HUES48 (cell line): ENCODE results near the gene ACOT8.

ENCODE experiments used
- H3K27ac ChIP-seq: one replicate; pipeline ENCODE4 v1.7.0; 2013; ENCODE audit warnings: low read depth, low read length, inconsistent platforms
- H3K27me3 ChIP-seq: 2 replicates; pipeline ENCODE4 v1.6.1; 2013; ENCODE audit warnings: mild to moderate bottlenecking, low read length; ENCODE audit not compliant: control insufficient read depth, insufficient read depth
- H3K36me3 ChIP-seq: 2 replicates; pipeline ENCODE4 v1.6.1; 2013; ENCODE audit warnings: low read length; ENCODE audit not compliant: control insufficient read depth, insufficient read depth
- H3K4me1 ChIP-seq: 2 replicates; pipeline ENCODE4 v1.6.1; 2013; ENCODE audit warnings: mild to moderate bottlenecking, low read length; ENCODE audit not compliant: control insufficient read depth, insufficient read depth
- H3K4me3 ChIP-seq: 2 replicates; pipeline ENCODE4 v1.5.1; 2013; ENCODE audit warnings: mild to moderate bottlenecking, low read depth, low read length
- H3K9ac ChIP-seq: 2 replicates; pipeline ENCODE4 v1.6.1; 2013; ENCODE audit warnings: mild to moderate bottlenecking, low read depth, low read length, moderate library complexity
- H3K9me3 ChIP-seq: 2 replicates; pipeline ENCODE4 v1.6.1; 2013; ENCODE audit warnings: low read length; ENCODE audit not compliant: control insufficient read depth, insufficient read depth

ACOT8 gene

DNA sequence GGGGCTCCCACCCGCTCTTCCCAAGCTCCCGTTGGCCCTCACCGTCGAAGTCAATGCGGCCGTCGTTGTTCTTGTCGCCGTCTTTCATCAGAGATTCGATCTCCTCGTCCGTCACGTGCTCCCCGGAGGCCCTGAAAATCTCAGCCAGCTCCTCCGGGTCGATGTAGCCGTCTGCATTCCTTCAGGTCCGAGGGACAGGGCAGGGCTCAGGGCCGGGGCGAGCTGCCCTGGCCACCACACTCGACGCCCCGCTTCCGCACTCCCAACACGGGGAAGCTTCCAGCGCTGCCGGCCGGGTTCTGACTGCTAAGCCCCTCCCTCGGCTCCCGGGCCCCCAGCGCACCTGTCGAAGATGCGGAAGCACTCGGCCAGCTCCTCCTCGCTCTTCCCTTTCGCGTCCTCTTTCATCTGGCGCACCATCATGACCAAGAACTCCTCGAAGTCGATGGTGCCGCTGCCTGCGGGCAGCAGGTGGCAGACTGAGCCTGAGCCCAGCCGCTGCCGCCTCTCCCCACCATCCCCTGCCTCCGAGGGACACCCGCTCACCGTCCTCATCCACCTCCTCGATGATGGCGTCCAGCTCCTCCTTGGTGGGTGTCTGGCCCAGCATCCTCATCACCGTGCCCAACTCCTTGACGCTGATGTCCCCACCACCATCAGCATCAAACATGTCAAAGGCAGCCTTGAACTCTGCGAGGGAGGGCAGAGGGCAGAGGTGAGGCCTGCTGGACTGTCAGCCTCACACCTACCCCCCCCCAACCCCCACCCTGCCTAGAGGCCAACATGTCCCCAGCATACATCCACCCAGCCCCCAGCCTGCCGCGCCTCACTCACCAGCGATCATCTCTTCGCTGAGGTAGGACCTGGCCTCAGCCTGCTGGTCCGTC is 33.0 kb downstream of the ACOT8 start:
- no peak overlapping the region for H3K9ac ChIP-seq
- no peaks in the 10 kb centered on the region for H3K36me3 ChIP-seq
- peaks cover 13% of the 10 kb centered on the region for H3K27me3 ChIP-seq
- H3K9me3 ChIP-seq, result no peaks in the 10 kb centered on the region
- H3K4me3 ChIP-seq, result peak overlapping the region; percentile 39; the same call in 1 of the 2 replicates
- peaks cover 5% of the 10 kb centered on the region; the same call in 1 of the 2 replicates for H3K4me1 ChIP-seq
- H3K27ac ChIP-seq, result no peak overlapping the region

DNA sequence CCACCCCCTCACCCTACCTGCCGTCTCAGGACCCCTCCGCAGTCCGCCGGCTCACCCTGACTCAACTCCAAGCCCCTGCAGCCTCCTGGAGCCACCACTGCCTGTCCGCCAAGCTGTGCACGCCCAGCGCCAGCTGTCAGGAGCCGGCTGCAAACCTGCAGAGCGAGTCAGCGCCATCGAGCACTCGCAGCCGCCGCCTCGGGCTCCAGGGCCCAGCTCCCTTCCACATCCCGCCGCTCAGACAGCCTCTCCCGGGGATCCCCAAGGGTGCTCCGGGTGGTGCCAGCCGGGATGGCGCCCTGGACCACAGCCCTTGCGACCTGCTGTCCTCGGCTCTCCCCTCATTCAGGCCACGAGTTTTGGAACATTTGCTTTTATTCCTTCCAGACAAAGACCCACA is 34.3 kb downstream of the ACOT8 start:
- H3K27ac ChIP-seq, result no peak overlapping the region
- no peaks in the 10 kb centered on the region for H3K9me3 ChIP-seq
- no peak overlapping the region for H3K9ac ChIP-seq
- peaks cover 13% of the 10 kb centered on the region for H3K27me3 ChIP-seq
- no peaks in the 10 kb centered on the region for H3K36me3 ChIP-seq
- peaks cover 5% of the 10 kb centered on the region; the same call in 1 of the 2 replicates for H3K4me1 ChIP-seq
- H3K4me3 ChIP-seq, result no peak overlapping the region

DNA sequence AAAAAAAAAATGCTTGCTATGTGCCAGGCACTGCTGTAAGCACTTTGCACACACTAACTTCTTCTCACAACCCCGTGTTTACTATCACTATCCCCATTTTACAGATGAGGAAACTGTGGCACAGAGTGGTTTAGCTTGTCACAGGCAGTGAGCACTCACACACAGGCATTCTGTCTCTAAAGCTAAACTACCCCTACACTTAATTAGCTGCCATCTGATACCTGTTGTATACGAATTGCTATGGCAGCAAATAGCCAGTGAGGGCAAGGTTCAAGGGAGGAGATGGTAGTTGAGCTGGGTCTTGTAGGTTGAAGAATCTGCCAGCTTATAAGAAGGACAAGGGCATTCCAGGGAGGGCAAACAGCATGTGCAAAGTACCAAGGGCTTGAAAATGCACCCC is 35.2 kb downstream of the ACOT8 start:
- Histone ChIP-seq H3K27me3 (peaks cover 13% of the 10 kb centered on the region), H3K4me1 (peaks cover 5% of the 10 kb centered on the region; the same call in 1 of the 2 replicates), H3K36me3 (peaks cover 7% of the 10 kb centered on the region), H3K9me3 (no peaks in the 10 kb centered on the region), H3K27ac (no peak overlapping the region), H3K4me3 (no peak overlapping the region), H3K9ac (no peak overlapping the region)

DNA sequence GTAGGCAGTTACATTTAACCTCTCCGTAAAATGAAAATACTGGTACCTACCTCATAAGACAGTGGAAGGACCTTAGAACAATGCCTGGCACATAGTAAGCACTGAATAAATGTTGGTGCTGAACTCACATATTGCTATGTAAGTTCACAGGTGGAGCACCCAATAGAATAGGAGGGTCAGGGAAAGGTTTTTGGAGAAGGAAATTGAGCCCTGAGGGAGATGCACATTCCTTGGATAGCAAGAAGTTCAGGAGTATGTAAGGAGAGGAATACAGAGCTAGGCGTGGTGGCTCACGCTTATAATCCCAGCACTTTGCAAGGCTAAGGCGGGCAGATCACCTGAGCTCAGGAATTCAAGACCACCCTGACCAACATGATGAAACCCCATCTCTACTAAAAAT is 37.7 kb downstream of the ACOT8 start:
- Histone ChIP-seq H3K9me3 (no peaks in the 10 kb centered on the region), H3K27me3 (peaks cover 13% of the 10 kb centered on the region), H3K4me3 (no peak overlapping the region), H3K4me1 (no peaks in the 10 kb centered on the region), H3K9ac (no peak overlapping the region), H3K36me3 (peaks cover 30% of the 10 kb centered on the region), H3K27ac (no peak overlapping the region)

DNA sequence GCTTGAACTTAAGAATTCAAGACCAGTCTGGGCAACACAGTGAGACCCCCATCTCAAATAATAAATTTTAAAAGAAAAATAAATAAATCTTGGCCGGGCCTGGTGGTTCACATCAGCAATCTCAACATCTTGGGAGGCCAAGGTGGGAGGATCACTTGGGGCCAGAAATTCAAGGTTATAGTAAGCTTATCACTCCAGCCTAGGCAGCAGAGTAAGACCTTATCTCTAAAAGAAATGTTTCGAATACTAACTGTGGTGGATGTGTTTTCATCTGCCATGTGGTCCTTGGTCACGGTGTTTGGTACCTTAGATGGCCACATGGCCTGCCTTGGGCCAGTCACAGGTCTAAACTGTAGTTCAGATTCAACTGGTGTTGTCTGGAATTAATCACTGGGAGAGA is 39.0 kb downstream of the ACOT8 start:
- H3K27ac ChIP-seq, result no peak overlapping the region
- no peaks in the 10 kb centered on the region for H3K9me3 ChIP-seq
- H3K9ac ChIP-seq, result no peak overlapping the region
- H3K4me1 ChIP-seq, result no peaks in the 10 kb centered on the region
- H3K36me3 ChIP-seq, result peaks cover 37% of the 10 kb centered on the region
- H3K27me3 ChIP-seq, result peaks cover 4% of the 10 kb centered on the region
- no peak overlapping the region for H3K4me3 ChIP-seq

DNA sequence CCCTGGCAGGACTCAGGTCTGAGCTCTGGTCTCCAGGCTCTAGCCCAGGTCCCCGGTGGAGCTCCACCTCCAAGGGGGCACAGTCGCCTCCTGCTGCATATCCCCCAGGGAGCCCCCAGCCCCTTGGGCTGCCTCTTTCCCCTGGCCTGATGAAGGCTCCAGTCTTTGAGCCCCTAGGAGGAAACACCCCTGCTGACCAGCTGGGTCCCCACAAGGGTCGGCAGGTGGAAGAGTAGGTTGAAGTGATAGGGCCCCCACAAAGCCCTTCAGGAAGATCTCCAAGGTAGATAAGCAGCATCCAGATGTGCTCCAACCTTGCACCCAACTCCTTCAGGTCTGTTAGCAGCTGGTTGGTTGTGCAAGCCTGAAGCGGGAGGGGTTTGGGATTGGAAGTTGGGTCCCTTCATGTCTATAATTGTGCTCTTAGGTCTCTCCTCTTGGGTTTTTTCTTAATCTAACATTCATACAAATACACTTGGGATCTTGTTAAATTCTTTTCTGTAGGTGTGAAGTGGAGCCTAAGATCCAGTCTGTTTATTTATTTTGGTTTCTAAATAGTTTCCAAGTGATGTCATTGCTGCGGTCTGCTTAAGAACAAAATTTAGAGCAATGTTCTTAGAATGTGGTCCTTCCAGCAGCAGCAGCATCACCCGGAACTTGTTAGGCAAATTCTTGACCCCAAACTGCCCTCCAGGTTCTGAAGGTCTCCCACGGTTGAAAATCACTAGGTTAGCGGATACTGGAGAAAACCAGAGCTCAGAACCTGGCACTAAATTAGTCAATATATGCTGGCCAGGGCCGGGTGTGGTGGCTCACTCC is 39.6 kb downstream of the ACOT8 start:
- H3K27ac ChIP-seq, result peak overlapping the region; percentile 44
- H3K36me3 ChIP-seq, result peaks cover 37% of the 10 kb centered on the region

DNA sequence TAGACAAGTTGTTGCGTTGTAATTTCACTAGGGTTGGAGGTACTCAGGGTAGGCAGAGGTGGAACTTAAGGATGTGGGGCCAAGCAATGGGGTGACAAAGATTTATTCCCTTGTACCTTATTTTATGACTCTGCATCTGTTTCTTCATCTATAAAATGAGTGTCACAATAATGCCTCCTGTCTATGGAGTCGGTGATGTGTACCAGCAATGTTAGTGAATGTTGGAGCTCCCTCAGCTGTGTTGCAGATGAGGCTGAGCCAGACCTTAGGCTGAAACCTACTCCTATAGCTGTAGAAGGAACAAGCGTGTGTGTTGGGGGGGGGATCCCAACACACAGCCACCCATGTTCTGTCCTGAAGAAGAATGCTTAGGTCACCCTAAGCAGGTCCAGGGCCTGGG is 40.2 kb downstream of the ACOT8 start:
- Histone ChIP-seq H3K9ac (no peak overlapping the region), H3K27ac (peak overlapping the region; percentile 44), H3K36me3 (peaks cover 37% of the 10 kb centered on the region), H3K4me1 (no peaks in the 10 kb centered on the region), H3K27me3 (no peaks in the 10 kb centered on the region), H3K9me3 (no peaks in the 10 kb centered on the region), H3K4me3 (no peak overlapping the region)

More for the DNA sequence above, 39.6 kb downstream of the ACOT8 start:
- Histone ChIP-seq H3K9ac (no peak overlapping the region), H3K27me3 (no peaks in the 10 kb centered on the region), H3K4me3 (no peak overlapping the region), H3K4me1 (no peaks in the 10 kb centered on the region), H3K9me3 (no peaks in the 10 kb centered on the region)

DNA sequence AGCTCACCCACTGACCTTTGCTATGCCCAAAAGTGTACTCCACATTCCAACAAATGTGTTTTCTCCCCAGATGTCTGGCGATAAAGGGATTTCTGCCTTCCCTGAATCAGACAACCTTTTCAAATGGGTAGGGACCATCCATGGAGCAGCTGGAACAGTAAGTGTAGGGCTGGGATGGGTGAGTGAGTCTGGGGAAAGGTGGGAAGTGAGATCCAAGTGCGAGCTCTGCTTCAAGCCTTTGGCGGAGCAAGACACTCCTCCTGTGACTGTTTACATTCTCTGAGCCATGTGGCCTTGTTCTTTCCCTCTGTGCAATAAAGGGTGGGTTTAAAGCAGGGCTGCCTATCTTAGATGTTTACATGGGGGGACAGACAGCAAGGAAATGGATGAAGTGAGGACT is 42.9 kb downstream of the ACOT8 start:
- H3K27me3 ChIP-seq, result no peaks in the 10 kb centered on the region
- no peaks in the 10 kb centered on the region for H3K4me1 ChIP-seq
- H3K27ac ChIP-seq, result no peak overlapping the region
- H3K9ac ChIP-seq, result no peak overlapping the region
- H3K36me3 ChIP-seq, result peaks cover 60% of the 10 kb centered on the region
- H3K4me3 ChIP-seq, result peak overlapping the region; percentile 93; the same call in 1 of the 2 replicates
- no peaks in the 10 kb centered on the region for H3K9me3 ChIP-seq

DNA sequence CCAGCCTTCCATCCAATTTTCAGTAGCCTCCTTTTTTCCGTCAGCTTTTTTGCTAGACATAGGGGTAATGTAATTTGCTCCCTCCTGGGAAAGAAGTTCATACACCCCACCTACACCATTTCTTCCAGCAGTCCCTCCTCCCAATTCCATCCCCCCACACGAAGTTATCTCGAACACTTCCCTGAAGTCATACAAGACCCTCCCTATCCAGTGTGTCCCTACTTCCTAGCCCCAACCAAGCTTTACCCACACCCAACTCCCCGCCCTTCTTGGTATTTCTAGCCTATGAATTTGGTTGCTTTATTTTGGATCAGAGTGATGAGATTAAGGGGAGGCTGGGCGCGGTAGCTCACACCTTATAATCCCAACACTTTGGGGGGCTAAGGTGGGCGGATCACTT is 43.7 kb downstream of the ACOT8 start:
- Histone ChIP-seq H3K36me3 (peaks cover 68% of the 10 kb centered on the region), H3K4me1 (no peaks in the 10 kb centered on the region), H3K9me3 (no peaks in the 10 kb centered on the region), H3K4me3 (peak overlapping the region; percentile 93), H3K27me3 (no peaks in the 10 kb centered on the region), H3K27ac (no peak overlapping the region), H3K9ac (peak overlapping the region; percentile 88)

DNA sequence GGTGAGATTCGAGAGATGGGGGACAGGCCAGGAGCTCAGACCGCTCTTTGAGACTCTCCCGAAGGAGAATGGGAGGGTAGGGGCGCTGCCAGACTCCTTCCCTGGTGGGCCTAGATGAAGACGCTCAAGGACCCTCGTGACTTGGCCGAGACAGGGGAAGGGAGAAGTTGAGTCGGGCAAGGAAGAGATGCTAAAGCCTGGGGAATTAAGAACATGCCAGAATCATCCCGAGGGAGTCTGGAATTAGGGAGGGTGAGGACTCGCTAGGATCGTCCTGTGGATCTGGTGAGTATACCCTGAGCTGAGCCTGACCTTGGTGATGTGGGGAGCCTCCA is 44.2 kb downstream of the ACOT8 start:
- Histone ChIP-seq H3K27ac (peak overlapping the region; percentile 82), H3K4me1 (no peaks in the 10 kb centered on the region), H3K27me3 (no peaks in the 10 kb centered on the region), H3K36me3 (peaks cover 69% of the 10 kb centered on the region), H3K9ac (peak overlapping the region; percentile 88), H3K4me3 (peak overlapping the region; percentile 93), H3K9me3 (no peaks in the 10 kb centered on the region)
